Left colon (tissue), 2 donors: Measurements from ENCODE around the gene GABRG3. TPM values are rescaled to one million over a fixed set of nuclear protein-coding genes. Genes with fewer than 3 reads are reported as not detected.

Source experiments
- total RNA-seq, 2 donors: library from RNA; stranded (reverse); fragmentation: NEBNext Ultra II Directional; extraction: Animal tissue kit (Norgen Biotek cat#: 25700); gene quantifications; one replicate each; pipeline ENCODE4 v1.2.1, GENCODE V29; 2021
- donor health status: DM: no; HTN: no; CAD: no.
- donor health status: DM: yes; HTN: yes; CAD: no.

GABRG3 gene
- total RNA-seq, 2 donors from 2014 or later: not detected

Other genes starting within 250 kb of the GABRG3 start
- 1 to 10 TPM; 2.5 to 5.5 TPM for gene GABRB3, start 198.1 kb upstream of the GABRG3 start, total RNA-seq
- gene GABRA5, start 104.1 kb upstream of the GABRG3 start, total RNA-seq: not detected